A549 treated with dexamethasone at 1 μM for 4 hours (cell line): ENCODE data around the gene GPR42. TPM values are rescaled to one million over a fixed set of nuclear protein-coding genes. Genes with fewer than 3 reads are reported as not detected.

Experiments
- total RNA-seq: library from RNA; stranded (reverse); fragments of 200-300 nt; extraction: Qiagen RNA extraction; gene quantifications from 5 replicates; pipeline ENCODE4 v1.2.3, GENCODE V29; 2022

The GPR42 gene, protein sequence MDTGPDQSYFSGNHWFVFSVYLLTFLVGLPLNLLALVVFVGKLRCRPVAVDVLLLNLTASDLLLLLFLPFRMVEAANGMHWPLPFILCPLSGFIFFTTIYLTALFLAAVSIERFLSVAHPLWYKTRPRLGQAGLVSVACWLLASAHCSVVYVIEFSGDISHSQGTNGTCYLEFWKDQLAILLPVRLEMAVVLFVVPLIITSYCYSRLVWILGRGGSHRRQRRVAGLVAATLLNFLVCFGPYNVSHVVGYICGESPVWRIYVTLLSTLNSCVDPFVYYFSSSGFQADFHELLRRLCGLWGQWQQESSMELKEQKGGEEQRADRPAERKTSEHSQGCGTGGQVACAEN
- total RNA-seq, result not detected in 5 replicates

DNA sequence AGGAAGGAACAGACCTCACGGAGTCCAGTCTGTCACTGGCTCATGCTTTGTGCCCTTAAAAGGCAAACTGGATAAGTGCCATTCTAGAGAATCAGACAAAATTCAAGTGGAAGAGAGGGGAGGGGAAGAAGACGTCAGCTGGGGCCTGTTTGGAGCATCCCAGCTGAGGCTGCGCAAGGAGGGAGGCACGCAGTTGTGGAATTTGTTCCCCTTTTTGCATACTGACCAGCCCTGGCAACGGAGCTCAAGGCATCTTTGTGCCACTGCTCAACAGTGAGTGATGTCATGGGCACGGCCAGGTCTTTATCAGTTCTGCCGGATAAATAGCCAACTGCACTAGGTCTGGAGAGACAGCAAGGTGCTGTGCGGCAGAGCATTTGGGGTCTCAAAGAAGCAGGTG lies at the start of gene GPR42:
Gene GPR42, plus strand, starts transcription at position 347 of the 400 bp plus-strand sequence. CDS start 292 bp downstream, outside the sequence.

DNA sequence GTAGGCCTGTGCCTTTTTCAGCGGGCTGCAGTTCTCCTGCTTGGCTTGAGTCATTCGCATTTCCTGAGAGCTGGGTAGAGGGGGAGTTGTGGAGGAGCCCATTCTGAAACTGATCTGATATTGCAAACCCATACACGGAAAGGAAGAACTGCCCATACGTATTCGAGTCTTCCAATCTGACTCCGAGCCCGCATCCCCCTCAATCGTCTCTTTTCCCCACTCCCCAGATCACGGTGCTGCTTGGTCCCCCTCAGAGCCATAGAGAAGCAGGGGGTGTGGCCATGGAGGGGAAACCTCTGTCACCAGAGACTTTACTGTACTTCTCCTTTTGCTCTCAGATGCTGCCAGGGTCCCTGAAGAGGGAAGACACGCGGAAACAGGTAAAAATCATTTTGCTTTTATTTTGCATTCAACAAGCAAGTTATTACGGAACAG lies 42.0 kb upstream of the GPR42 start, which contains the start of gene CD22:
Gene CD22, plus strand, starts transcription at position 337 of the 435 bp plus-strand sequence. CDS start 2,854 bp downstream, outside the sequence.

DNA sequence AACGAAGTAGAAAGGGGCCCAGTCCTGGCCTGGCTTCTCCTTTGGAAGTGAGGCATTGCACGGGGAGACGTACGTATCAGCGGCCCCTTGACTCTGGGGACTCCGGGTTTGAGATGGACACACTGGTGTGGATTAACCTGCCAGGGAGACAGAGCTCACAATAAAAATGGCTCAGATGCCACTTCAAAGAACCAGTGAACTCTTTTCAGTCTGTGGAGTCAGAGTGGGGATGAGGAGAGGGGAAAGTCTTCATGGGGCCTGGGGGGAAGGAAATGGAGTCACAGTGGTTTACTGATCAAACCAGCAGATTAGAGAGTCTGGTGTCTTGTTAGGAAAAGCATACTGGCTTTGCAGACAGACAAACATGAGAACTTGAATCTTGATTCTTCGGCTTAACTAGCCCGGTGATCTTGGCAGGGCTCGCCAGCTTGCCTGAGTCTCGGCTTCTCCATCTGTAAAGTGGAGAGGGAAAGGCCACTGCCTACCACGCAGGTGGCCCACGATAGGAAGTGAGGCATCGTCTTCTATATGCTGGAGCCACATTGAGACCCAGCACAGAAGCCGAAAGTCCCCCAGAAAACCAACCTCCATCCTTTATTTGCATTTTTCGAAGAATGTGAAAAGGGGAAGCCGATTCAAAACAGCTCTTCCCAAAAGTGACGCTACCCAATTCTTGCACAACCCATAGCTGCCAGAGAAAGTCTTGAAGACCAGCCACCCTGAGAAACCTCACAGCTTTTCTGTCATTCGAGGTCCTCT lies 23.5 kb upstream of the GPR42 start, which contains the start of gene FFAR1:
Gene FFAR1, plus strand, starts transcription at position 732 of the 759 bp plus-strand sequence. CDS start 3,650 bp downstream, outside the sequence.

DNA sequence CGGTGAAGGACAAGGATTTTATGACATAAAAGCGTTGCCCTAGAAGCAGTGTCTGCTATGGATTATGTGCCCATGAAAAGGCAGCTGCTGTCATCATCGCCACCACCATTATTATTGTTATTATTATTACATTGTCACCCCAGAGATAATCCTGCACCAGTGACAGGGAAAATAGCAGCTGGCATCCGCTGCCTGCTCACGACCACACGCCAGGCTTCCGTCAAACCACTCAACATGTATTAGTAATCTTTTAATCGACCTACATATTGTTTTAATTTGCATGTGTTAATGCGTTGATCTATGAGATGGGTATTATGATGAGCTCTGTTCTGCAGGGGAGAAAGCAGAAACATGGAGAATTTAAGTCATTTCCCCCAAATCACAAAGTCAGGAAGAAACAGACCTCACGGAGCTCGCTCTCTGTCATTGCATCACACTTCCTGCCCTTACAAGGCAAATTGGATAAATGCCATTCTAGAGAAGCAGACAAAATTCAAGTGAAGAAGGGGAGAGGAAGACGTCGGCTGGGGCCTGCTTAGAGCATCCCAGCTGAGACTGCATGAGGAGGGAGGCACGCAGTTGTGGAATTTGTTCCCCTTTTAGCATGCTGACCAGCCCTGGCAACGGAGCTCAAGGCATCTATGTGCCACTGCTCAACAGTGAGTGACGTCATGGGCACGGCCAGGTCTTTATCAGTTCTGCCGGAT lies 12.8 kb upstream of the GPR42 start, which contains the start of gene FFAR3:
Gene FFAR3, plus strand, starts transcription at position 594 of the 707 bp plus-strand sequence. CDS start 431 bp downstream, outside the sequence.

Other genes with a start within 250 kb of the GPR42 start
- gene LGI4, start 236.0 kb upstream of the GPR42 start, total RNA-seq, result 0.15 to 0.45 TPM (median 0.22 TPM) in 5 replicates
- 0.22 to 0.33 TPM in 2 of 5 replicates, not detected in the others for gene FXYD1, start 232.2 kb upstream of the GPR42 start, total RNA-seq
- gene FXYD7, start 227.8 kb upstream of the GPR42 start, total RNA-seq, result 0.14 to 0.19 TPM (median 0.17 TPM) in 3 of 5 replicates, not detected in the others
- gene FXYD5, start 216.3 kb upstream of the GPR42 start, total RNA-seq, result 171 to 243 TPM (median 234 TPM) in 5 replicates
- gene FAM187B, start 142.3 kb upstream of the GPR42 start, total RNA-seq, result not detected in 5 replicates
- 7.4 to 11.3 TPM (median 8.8 TPM) in 5 replicates for gene LSR, start 122.1 kb upstream of the GPR42 start, total RNA-seq
- gene USF2, start 102.1 kb upstream of the GPR42 start, total RNA-seq, result 120 to 172 TPM (median 158 TPM) in 5 replicates
- 0.03 to 0.13 TPM (median 0.08 TPM) in 3 of 5 replicates, not detected in the others for gene HAMP, start 88.5 kb upstream of the GPR42 start, total RNA-seq
- 0.15 TPM in 1 of 5 replicates, not detected in the others for gene MAG, start 78.9 kb upstream of the GPR42 start, total RNA-seq
- gene CD22, start 41.9 kb upstream of the GPR42 start, total RNA-seq, result 0.88 to 1.3 TPM (median 1.1 TPM) in 5 replicates
- 0.06 TPM in 1 of 5 replicates, not detected in the others for gene FFAR1, start 23.2 kb upstream of the GPR42 start, total RNA-seq
- 0.06 to 0.17 TPM in 2 of 5 replicates, not detected in the others for gene FFAR3, start 12.6 kb upstream of the GPR42 start, total RNA-seq
- gene FFAR2, start 77.2 kb downstream of the GPR42 start, total RNA-seq, result 0.03 to 0.06 TPM (median 0.04 TPM) in 4 of 5 replicates, not detected in the other
- not detected in 5 replicates for gene KRTDAP, start 119.4 kb downstream of the GPR42 start, total RNA-seq
- gene DMKN, start 142.6 kb downstream of the GPR42 start, total RNA-seq, result 31.6 to 41.1 TPM (median 36.7 TPM) in 5 replicates
- gene SBSN, start 157.2 kb downstream of the GPR42 start, total RNA-seq, result 2.9 to 4.4 TPM (median 3.9 TPM) in 5 replicates
- gene GAPDHS, start 162.4 kb downstream of the GPR42 start, total RNA-seq, result 0.07 to 0.26 TPM (median 0.09 TPM) in 5 replicates
- gene TMEM147, start 174.6 kb downstream of the GPR42 start, total RNA-seq, result 352 to 413 TPM (median 378 TPM) in 5 replicates
- gene ATP4A, start 192.6 kb downstream of the GPR42 start, total RNA-seq, result 0.02 to 0.19 TPM (median 0.08 TPM) in 4 of 5 replicates, not detected in the other
- gene PMIS2, start 215.1 kb downstream of the GPR42 start, total RNA-seq, result not detected in 5 replicates
- 10.6 to 18.6 TPM (median 15.8 TPM) in 5 replicates for gene HAUS5, start 241.7 kb downstream of the GPR42 start, total RNA-seq